ENCODE measurements around the gene MAPRE2.
A peak's percentile ranks its signal among the peaks of the same experiment; 100 is the strongest.
"Not testable (repeated sequence)": the region's sequence is repeated elsewhere in the genome, so short reads cannot be mapped to it uniquely, and the experiment has no call there.

Gene MAPRE2

DNA sequence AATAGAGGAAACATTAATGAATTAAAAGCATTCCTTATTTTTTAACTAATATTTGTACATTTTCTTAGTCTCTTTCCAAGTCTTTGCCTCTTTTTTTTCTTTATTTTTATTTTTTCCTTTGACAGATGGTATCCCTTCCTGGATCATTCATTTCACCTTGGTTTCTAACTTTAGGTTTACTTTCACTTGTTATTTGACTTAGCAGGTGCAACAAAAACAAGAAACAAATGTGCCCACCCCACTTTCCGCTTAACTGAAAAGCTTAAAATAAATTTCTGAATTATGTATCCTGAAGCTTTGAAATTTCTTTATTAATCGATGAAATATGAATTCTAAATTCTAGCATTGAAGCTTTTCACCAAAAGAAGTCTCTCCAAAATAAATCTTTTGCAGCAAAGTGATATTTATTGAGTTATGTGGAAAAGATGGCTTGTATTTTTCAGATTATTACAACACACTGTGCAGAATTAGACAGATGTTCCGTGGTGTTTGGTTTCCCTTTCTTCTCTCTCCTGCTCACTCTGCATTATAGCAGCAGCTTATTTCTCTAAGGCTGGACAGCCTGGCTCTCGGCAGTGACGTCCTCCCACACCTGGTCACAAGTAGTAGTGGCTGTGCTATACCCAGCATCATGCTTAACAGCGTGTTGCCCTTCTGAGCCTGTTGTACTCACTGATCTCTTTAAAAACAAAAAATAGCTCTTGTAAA lies 100.5 kb downstream of the MAPRE2 start:
- no peak for DNase-seq (ENCODE audit: low spot score)
- in situ Hi-C loops (cut with MboI; ENCODE audit: low sequenced_read_pairs, unreplicated experiment): loop anchor here (10.0 kb wide), 1 partner anchor 137 kb away; no protein-coding TSS in a partner anchor
- TF ChIP-seq, protein P1, sequence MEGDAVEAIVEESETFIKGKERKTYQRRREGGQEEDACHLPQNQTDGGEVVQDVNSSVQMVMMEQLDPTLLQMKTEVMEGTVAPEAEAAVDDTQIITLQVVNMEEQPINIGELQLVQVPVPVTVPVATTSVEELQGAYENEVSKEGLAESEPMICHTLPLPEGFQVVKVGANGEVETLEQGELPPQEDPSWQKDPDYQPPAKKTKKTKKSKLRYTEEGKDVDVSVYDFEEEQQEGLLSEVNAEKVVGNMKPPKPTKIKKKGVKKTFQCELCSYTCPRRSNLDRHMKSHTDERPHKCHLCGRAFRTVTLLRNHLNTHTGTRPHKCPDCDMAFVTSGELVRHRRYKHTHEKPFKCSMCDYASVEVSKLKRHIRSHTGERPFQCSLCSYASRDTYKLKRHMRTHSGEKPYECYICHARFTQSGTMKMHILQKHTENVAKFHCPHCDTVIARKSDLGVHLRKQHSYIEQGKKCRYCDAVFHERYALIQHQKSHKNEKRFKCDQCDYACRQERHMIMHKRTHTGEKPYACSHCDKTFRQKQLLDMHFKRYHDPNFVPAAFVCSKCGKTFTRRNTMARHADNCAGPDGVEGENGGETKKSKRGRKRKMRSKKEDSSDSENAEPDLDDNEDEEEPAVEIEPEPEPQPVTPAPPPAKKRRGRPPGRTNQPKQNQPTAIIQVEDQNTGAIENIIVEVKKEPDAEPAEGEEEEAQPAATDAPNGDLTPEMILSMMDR (IDR thresholded peaks at IDR 0.05; ENCODE audit: borderline replicate concordance, control extremely low read depth, extremely low read depth, insufficient read depth, missing control alignments): no peak

DNA sequence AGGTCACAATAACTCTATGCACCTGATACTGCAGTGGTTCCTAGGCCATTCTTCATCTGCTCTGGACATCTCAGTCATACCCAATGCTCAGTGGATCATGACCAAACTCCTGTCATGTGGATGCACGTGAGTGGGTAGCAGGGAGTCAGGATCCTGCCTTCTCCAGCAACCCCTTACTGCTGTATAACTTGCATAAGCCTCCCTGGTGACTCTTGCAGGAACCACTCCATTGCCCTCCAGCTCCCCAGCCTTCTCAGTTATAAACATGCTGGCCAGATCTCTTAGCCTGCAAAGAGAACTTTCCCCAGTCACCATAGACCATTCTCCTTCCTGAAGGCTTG lies 101.0 kb downstream of the MAPRE2 start:
- TF ChIP-seq, protein P1 (IDR thresholded peaks at IDR 0.05; ENCODE audit: borderline replicate concordance, control extremely low read depth, extremely low read depth, insufficient read depth, missing control alignments): no peak
- no peak for DNase-seq (ENCODE audit: low spot score)
- in situ Hi-C loops (cut with MboI; ENCODE audit: low sequenced_read_pairs, unreplicated experiment): loop anchor here (10.0 kb wide), 1 partner anchor 137 kb away; no protein-coding TSS in a partner anchor

DNA sequence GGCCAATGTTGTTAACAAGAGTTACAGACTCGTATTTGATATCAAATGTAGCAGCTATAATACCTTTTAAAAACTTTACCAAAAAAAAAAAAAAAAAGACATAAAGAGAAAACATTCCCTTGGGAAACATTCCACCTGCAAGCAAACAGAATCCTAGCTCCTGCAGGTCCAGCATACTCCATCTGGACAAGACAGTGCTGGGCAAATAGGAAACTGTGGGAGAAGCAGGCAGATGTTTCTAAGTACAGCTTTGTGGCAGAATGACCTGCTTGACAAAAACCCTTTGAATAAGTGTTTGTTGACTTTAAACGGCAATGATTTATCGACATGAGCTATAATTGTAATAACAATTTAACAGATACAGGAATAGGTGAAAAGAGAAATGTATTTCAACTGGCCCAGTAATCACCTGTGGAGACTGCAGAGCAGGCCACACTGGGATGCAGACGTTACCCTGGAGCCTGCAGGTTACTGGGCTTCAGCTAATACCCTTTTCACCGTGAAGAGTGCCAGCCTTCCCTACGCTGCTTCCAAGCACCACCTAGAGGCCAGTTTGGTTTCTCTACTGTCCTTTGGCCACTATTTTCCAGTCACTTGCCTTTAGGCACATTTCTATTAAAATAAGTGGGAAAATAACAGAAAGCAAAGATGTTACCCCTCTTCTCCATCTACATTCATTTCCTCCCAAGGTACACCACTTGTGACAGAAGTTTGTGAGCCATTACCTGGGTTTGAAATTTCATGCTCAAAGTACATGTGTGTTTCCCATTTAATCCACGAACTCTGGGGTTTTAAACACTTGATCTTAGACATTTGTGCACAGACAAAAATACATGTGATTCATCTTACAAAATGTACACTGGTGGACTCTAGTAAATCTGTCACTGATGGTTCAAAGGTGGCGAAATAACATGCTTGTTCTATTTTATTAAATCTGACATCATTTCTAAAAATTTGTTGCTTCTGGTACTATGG lies 102.7 kb downstream of the MAPRE2 start:
- DNase-seq (ENCODE audit: low spot score): peak; percentile 45
- TF ChIP-seq, protein P1 (IDR thresholded peaks at IDR 0.05; ENCODE audit: borderline replicate concordance, control extremely low read depth, extremely low read depth, insufficient read depth, missing control alignments): peak; percentile 27
- in situ Hi-C loops (cut with MboI; ENCODE audit: low sequenced_read_pairs, unreplicated experiment): loop anchor here (10.0 kb wide), 1 partner anchor 139 kb away; no protein-coding TSS in a partner anchor

DNA sequence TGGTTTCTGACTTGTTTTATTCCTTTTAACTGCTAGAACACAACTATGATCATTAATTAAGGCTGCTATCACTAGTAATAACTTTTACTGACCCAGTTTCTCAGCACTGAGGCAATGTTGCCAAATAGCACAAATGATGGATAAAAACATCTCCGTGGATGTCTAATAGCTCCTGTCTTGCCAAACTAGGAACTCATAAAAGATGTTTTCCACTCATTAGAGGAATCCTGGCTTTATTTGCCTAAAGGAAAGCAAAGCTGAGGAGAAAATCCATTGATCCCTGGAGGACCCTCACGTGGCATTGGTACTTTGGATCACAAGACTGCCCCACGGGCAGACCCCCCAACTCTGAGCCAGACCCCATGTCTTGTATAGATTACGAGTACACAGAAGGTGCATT lies 103.5 kb downstream of the MAPRE2 start:
- in situ Hi-C loops (cut with MboI; ENCODE audit: low sequenced_read_pairs, unreplicated experiment): loop anchor here (10.0 kb wide), 1 partner anchor 140 kb away; no protein-coding TSS in a partner anchor
- DNase-seq (ENCODE audit: low spot score): no peak
- TF ChIP-seq, protein P1 (IDR thresholded peaks at IDR 0.05; ENCODE audit: borderline replicate concordance, control extremely low read depth, extremely low read depth, insufficient read depth, missing control alignments): no peak

DNA sequence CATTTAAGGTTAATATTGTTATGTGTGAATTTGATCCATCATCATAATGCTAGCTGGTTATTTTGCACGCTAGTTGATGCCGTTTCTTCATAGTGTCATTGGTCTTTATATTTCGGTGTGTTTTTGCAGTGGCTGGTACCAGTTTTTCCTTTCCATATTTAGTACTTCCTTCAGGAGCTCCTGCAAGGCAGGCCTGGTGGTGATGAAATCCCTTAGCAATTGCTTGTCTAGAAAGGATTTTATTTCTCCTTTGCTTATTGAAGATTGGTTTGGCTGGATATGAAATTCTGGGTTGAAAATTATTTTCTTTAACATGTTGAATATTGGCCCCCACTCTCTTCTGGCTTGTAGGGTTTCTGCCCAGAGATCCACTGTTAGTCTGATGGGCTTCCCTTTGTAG lies 109.0 kb downstream of the MAPRE2 start:
- DNase-seq (ENCODE audit: low spot score); in situ Hi-C loops (cut with MboI; ENCODE audit: low sequenced_read_pairs, unreplicated experiment): not testable (repeated sequence)

DNA sequence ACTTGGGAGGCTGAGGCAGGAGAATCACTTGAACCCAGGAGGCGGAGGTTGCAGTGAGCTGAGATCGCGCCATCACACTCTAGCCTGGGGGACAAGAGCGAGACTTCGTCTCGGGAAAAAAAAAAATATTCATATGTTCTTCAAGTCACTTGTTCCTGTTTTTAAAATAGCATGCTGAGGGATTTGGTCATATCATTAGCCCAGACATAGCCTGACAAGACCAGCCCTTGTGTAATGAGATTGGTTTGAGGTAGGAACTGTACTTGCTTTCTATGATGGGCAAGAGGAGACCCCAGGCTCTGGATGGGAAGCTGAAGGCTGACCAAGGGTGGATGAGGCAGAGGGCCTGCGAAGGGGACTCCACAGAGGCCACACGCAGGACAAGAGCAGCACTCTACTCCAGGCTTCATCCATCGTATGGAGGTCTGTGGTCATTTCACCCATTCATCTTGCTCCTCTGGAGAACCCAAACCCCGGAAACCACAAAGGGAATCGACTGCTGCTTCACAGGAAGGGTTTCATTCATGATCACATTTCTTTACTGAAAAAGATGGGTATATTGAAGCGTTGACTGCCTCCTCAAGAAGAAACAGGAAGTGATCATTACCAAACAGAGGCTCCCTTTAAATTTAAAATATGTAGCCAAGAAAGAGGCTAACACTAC lies 112.5 kb downstream of the MAPRE2 start:
- in situ Hi-C loops (cut with MboI; ENCODE audit: low sequenced_read_pairs, unreplicated experiment): no loop called here
- peak; percentile 41 for DNase-seq (ENCODE audit: low spot score)
- TF ChIP-seq, protein P1 (IDR thresholded peaks at IDR 0.05; ENCODE audit: borderline replicate concordance, control extremely low read depth, extremely low read depth, insufficient read depth, missing control alignments): no peak
